Measurements from ENCODE around the gene DUSP1. TPM values are rescaled to one million over a fixed set of nuclear protein-coding genes. Genes with fewer than 3 reads are reported as not detected.
A peak's percentile ranks its signal among the peaks of the same experiment; 100 is the strongest.

The DUSP1 gene
- total RNA-seq, 2 donors from 2014 or later: 9.2 to 11.0 TPM

DNA sequence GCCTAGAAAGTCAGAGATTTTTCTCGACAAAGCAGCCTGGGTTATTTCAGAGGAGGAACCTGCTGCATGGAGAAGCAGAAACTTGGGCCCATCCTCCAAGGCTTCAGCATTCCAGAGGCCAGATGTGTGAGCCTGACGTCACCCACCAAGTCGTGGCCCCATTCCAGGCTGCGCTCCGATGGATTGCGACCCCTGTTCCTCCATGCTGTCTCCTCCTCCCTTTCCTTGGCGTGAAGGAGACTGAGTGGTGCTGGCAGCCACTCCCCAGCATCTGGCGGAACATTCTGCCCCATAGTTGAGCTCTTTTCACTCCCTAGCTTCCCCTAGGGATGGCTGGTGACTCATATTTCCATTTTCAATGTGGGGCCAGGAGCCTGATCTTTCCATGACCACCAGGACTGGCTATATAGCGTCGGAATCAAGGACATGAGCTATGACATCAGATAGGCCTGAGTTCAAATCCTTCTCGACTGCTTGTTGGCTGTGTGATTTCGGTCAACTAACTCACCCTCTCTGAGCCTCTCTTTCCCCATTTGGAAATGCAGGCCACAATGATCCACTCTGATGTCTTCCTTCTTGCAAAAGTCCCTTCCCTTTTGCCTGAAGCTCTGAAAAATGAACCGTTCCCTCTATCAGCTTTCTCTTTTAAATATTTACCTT is 24.5 kb upstream of the DUSP1 start:
- H3K27ac Mint-ChIP-seq: no peak overlapping the region
- H3K4me1 Mint-ChIP-seq: peaks cover 3% of the 10 kb centered on the region
- Histone ChIP-seq H3K9me3 (ENCODE audit: control insufficient read depth, low read length) (no peaks in the 10 kb centered on the region), H3K4me1 (ENCODE audit: control insufficient read depth, insufficient read depth, low read length) (no peaks in the 10 kb centered on the region), H3K27me3 (ENCODE audit: control insufficient read depth, insufficient read depth, low read length, poor library complexity, severe bottlenecking) (no peaks in the 10 kb centered on the region), H3K4me3 (ENCODE audit: low read length) (no peak overlapping the region), H3K36me3 (ENCODE audit: control insufficient read depth, insufficient read depth, low read length) (no peaks in the 10 kb centered on the region), H3K9ac (ENCODE audit: extremely low read depth, low read length, poor library complexity, severe bottlenecking) (no peak overlapping the region), H3K27ac (ENCODE audit: low read depth, low read length) (no peak overlapping the region)
- no peak for TF ChIP-seq CTCF (conservative IDR thresholded peaks at IDR 0.05)
- DNase-seq: peak; percentile 68
- H3K9me3 Mint-ChIP-seq: no peaks in the 10 kb centered on the region
- WGBS, 2 experiments (ENCODE audit: insufficient coverage in 1 of 2, insufficient read length in 1 of 2): 82 to 90% methylated on average over 9 to 13 of the region's 13 CpGs
- no peaks in the 10 kb centered on the region for H3K36me3 Mint-ChIP-seq (ENCODE audit: low read depth)
- no peak overlapping the region for H3K4me3 Mint-ChIP-seq
- peaks cover 2% of the 10 kb centered on the region for H3K27me3 Mint-ChIP-seq (ENCODE audit: insufficient read depth)

GRCh38 chr5:172793577-172794488 is 22.8 kb upstream of the DUSP1 start:
- H3K9me3 ChIP-seq (ENCODE audit: control insufficient read depth, low read length): no peaks in the 10 kb centered on the region
- no peaks in the 10 kb centered on the region for H3K36me3 Mint-ChIP-seq (ENCODE audit: low read depth)
- no peaks in the 10 kb centered on the region for H3K36me3 ChIP-seq (ENCODE audit: control insufficient read depth, insufficient read depth, low read length)
- peak; percentile 36 for DNase-seq
- no peaks in the 10 kb centered on the region for H3K27me3 ChIP-seq (ENCODE audit: control insufficient read depth, insufficient read depth, low read length, poor library complexity, severe bottlenecking)
- H3K4me3 Mint-ChIP-seq: no peak overlapping the region
- no peak overlapping the region for H3K4me3 ChIP-seq (ENCODE audit: low read length)
- WGBS, 2 experiments (ENCODE audit: insufficient coverage in 1 of 2, insufficient read length in 1 of 2): 93 to 94% methylated on average over 10 to 17 of the region's 17 CpGs
- H3K27ac ChIP-seq (ENCODE audit: low read depth, low read length): no peak overlapping the region
- H3K9ac ChIP-seq (ENCODE audit: extremely low read depth, low read length, poor library complexity, severe bottlenecking): no peak overlapping the region
- H3K9me3 Mint-ChIP-seq: no peaks in the 10 kb centered on the region
- peaks cover 2% of the 10 kb centered on the region for H3K27me3 Mint-ChIP-seq (ENCODE audit: insufficient read depth)
- H3K4me1 Mint-ChIP-seq: peaks cover 11% of the 10 kb centered on the region
- TF ChIP-seq CTCF (conservative IDR thresholded peaks at IDR 0.05): no peak
- H3K4me1 ChIP-seq (ENCODE audit: control insufficient read depth, insufficient read depth, low read length): peaks cover 14% of the 10 kb centered on the region
- H3K27ac Mint-ChIP-seq: no peak overlapping the region

DNA sequence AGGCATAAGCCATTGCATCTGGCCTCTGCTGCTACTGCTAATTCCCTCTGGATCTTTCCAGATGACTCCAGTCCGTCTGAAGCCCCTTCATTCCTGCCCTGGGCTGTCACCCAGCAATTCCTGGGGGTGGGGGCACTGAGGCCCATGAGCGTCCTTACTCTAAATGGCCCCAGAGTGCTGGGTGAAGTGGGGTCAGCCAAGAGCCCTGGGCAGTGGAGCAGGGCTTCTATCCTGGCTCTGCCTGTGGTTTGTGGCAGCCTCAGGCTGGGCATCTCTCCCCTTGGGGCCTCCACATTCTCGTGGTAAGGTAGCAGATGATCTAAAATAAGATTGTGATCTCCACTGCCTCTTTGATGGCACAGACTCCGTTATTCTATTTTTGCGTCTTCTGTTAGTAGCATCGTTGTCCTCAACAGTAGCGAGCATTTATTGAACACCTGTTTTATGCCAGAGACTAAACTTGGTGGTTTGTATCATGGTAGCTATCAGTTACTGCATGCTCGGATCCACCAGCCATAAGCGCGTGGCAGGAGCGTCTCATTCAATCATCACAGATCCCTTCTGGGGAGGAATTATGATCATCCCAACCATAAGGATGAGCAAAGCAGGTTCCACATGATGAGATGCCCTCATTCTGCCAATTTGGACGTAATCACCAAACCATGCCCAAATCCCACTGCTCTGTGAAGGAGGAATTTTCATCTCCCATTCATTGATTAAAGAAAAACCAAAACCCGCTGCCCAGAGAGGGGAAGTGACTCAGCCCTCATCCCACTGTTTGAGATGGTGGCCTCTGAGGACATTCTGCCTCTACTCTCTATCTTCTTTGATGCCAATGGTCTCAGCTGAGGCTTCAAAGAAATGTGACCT is 21.9 kb upstream of the DUSP1 start:
- no peak overlapping the region for H3K4me3 Mint-ChIP-seq
- peak; percentile 31 for DNase-seq
- H3K27ac Mint-ChIP-seq: no peak overlapping the region
- no peak overlapping the region for H3K4me3 ChIP-seq (ENCODE audit: low read length)
- no peak overlapping the region for H3K9ac ChIP-seq (ENCODE audit: extremely low read depth, low read length, poor library complexity, severe bottlenecking)
- H3K4me1 Mint-ChIP-seq: peaks cover 13% of the 10 kb centered on the region
- peaks cover 15% of the 10 kb centered on the region for H3K4me1 ChIP-seq (ENCODE audit: control insufficient read depth, insufficient read depth, low read length)
- H3K36me3 Mint-ChIP-seq (ENCODE audit: low read depth): no peaks in the 10 kb centered on the region
- no peaks in the 10 kb centered on the region for H3K9me3 ChIP-seq (ENCODE audit: control insufficient read depth, low read length)
- peaks cover 2% of the 10 kb centered on the region for H3K27me3 Mint-ChIP-seq (ENCODE audit: insufficient read depth)
- no peaks in the 10 kb centered on the region for H3K27me3 ChIP-seq (ENCODE audit: control insufficient read depth, insufficient read depth, low read length, poor library complexity, severe bottlenecking)
- H3K9me3 Mint-ChIP-seq: no peaks in the 10 kb centered on the region
- no peak for TF ChIP-seq CTCF (conservative IDR thresholded peaks at IDR 0.05)
- WGBS, 2 experiments (ENCODE audit: insufficient coverage in 1 of 2, insufficient read length in 1 of 2): 94% methylated on average over 9 to 13 of the region's 13 CpGs
- no peaks in the 10 kb centered on the region for H3K36me3 ChIP-seq (ENCODE audit: control insufficient read depth, insufficient read depth, low read length)
- H3K27ac ChIP-seq (ENCODE audit: low read depth, low read length): no peak overlapping the region
